ENCODE results near the gene FCN3.
A peak's percentile ranks its signal among the peaks of the same experiment; 100 is the strongest.
"Not testable (repeated sequence)": the region's sequence is repeated elsewhere in the genome, so short reads cannot be mapped to it uniquely, and the experiment has no call there.

FCN3 gene

GRCh38 chr1:27406362-27406680 lies 31.7 kb upstream of the FCN3 start:
- Mint-ChIP-seq H3K4me1 (peaks cover 75% of the 10 kb centered on the region), H3K27ac (peak overlapping the region; percentile 96)

GRCh38 chr1:27405598-27406361 lies 31.2 kb upstream of the FCN3 start:
- not testable (repeated sequence) for H3K27me3 Mint-ChIP-seq (ENCODE audit: low read depth, poor library complexity); DNase-seq; H3K9me3 Mint-ChIP-seq; H3K4me3 Mint-ChIP-seq
- Mint-ChIP-seq H3K4me1 (peaks cover 75% of the 10 kb centered on the region), H3K27ac (peak overlapping the region; percentile 96), H3K36me3 (ENCODE audit: low read depth) (peaks cover 18% of the 10 kb centered on the region)

More at GRCh38 chr1:27406362-27406680, 31.7 kb upstream of the FCN3 start:
- Mint-ChIP-seq H3K4me3 (no peak overlapping the region), H3K36me3 (ENCODE audit: low read depth) (peaks cover 23% of the 10 kb centered on the region), H3K9me3 (no peaks in the 10 kb centered on the region), H3K27me3 (ENCODE audit: low read depth, poor library complexity) (peaks cover 2% of the 10 kb centered on the region)
- DNase-seq = no peak
- TF ChIP-seq CTCF (IDR thresholded peaks at IDR 0.05) = no peak

- Mint-ChIP-seq H3K4me3 (no peak overlapping the region), H3K27me3 (ENCODE audit: low read depth, poor library complexity) (peaks cover 2% of the 10 kb centered on the region), H3K27ac (no peak overlapping the region), H3K9me3 (no peaks in the 10 kb centered on the region), H3K4me1 (peaks cover 77% of the 10 kb centered on the region), H3K36me3 (ENCODE audit: low read depth) (peaks cover 15% of the 10 kb centered on the region)
- no peak for TF ChIP-seq CTCF (IDR thresholded peaks at IDR 0.05)
- peak; percentile 37 for DNase-seq
These were observed 30.4 kb upstream of the FCN3 start for GRCh38 chr1:27405074-27405473.

GRCh38 chr1:27403931-27404330 lies 29.3 kb upstream of the FCN3 start:
- peak overlapping the region; percentile 94 for H3K27ac Mint-ChIP-seq
- H3K4me3 Mint-ChIP-seq = peak overlapping the region; percentile 23
- no peaks in the 10 kb centered on the region for H3K9me3 Mint-ChIP-seq
- peaks cover 88% of the 10 kb centered on the region for H3K4me1 Mint-ChIP-seq
- TF ChIP-seq CTCF (IDR thresholded peaks at IDR 0.05) = no peak
- H3K36me3 Mint-ChIP-seq (ENCODE audit: low read depth) = peaks cover 15% of the 10 kb centered on the region
- H3K27me3 Mint-ChIP-seq (ENCODE audit: low read depth, poor library complexity) = peaks cover 2% of the 10 kb centered on the region
- DNase-seq = no peak

GRCh38 chr1:27403065-27403726 lies 28.6 kb upstream of the FCN3 start:
- Mint-ChIP-seq H3K4me1 (peaks cover 90% of the 10 kb centered on the region), H3K4me3 (no peak overlapping the region), H3K9me3 (no peaks in the 10 kb centered on the region), H3K36me3 (ENCODE audit: low read depth) (peaks cover 11% of the 10 kb centered on the region), H3K27ac (peak overlapping the region; percentile 95), H3K27me3 (ENCODE audit: low read depth, poor library complexity) (peaks cover 2% of the 10 kb centered on the region)
- TF ChIP-seq CTCF (IDR thresholded peaks at IDR 0.05) = no peak
- DNase-seq = peak; percentile 50

GRCh38 chr1:27402349-27402754 lies 27.7 kb upstream of the FCN3 start:
- peak overlapping the region; percentile 80 for H3K27ac Mint-ChIP-seq
- no peak for TF ChIP-seq CTCF (IDR thresholded peaks at IDR 0.05)
- DNase-seq = no peak
- H3K27me3 Mint-ChIP-seq (ENCODE audit: low read depth, poor library complexity) = peaks cover 2% of the 10 kb centered on the region
- H3K4me1 Mint-ChIP-seq = peaks cover 94% of the 10 kb centered on the region
- no peaks in the 10 kb centered on the region for H3K9me3 Mint-ChIP-seq
- peaks cover 3% of the 10 kb centered on the region for H3K36me3 Mint-ChIP-seq (ENCODE audit: low read depth)
- no peak overlapping the region for H3K4me3 Mint-ChIP-seq

Measured in nephron progenitor cell (in vitro differentiated cells).